GM21447 (cell line): ENCODE results near the gene FES.
"Not testable (repeated sequence)": the region's sequence is repeated elsewhere in the genome, so short reads cannot be mapped to it uniquely, and the experiment has no call there.

Experiments
- ATAC-seq: cut with Tn5 transposase; IDR thresholded peaks from one replicate; pipeline ENCODE4 v1.9.1; 2021; ENCODE audit not compliant: unreplicated experiment

The FES gene

GRCh38 chr15:90928106-90928505, 43.8 kb downstream of the FES start:
- not testable (repeated sequence) for ATAC-seq

DNA sequence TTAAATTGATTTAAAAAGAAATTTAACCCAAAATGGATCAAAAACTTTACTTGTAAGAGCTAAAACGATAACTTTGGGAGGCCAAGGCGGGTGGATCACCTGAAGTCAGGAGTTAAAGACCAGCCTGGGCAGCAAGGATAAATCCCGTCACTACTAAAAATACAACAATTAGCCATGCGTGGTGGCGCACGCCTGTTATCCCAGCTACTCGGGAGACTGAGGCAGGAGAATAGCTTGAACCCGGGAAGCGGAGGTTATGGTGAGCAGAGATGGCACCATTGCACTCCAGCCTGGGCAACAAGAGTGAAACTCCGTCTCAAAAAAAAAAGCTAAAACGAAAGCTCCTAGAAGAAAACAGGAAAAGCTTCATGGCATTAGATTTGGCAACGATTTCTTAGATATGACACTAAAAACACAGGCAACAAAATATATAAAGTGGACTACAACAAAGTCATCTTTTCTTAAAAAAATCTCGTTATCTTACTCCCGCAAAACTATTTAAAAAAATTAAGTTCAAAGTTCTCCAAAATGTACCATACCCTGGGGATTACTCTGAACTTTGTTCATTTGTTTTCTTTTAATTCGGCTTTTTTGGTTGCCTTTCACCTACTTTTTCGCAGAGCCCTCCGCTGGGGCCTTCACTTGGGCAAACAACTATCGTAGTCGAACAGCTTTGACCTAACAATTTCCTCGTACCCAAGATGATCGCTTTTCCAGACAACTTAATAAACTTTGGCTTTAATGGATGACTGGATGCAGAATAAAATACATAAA, 45.1 kb downstream of the FES start:
- ATAC-seq = no peak

DNA sequence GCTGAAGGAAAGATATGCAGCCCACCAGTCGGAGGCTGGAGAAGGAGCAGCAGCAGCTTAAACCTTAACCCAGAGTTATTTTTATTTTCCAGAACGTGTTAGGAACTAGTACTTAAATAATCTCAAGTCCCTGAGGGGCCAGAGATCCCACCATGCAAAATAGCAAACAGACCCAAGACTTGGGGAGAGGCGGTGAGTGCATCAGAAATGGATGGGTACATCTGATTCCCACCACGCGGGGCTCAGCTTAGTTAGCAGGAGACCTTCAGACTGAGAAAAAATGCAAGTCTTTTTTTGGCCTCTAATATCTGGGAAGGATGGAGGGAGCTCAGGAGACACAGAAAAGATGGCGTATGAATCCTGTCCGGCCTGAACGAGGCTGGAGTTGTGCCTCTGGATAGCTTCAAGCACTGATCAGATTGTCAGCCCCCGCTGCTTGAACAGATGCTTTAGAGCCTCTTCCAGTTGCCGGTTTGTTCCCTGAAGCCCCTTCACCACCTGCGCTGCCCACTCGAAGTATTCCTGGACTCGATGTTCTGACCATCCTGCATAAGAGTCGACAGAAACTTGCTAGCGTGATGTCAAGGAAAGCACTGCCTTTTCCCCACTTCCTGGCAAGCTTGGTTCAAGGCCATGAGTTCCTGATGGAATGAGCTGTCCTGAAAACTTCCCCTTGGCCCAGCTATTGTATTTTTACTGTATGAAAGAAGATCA, 46.7 kb downstream of the FES start:
- no peak for ATAC-seq

DNA sequence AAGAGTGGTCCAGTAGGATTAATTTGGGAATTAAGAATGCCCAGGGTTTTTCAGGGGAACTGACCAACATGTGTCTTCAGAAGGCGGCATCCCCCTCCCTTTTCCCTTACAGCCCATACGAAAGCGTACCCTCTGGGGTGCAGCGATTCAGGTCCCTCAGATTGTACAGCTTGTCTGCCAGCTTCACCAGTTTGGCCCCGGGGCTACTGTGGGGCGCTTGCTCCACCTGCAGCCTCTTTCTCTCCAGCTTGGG, 47.2 kb downstream of the FES start:
- no peak for ATAC-seq

DNA sequence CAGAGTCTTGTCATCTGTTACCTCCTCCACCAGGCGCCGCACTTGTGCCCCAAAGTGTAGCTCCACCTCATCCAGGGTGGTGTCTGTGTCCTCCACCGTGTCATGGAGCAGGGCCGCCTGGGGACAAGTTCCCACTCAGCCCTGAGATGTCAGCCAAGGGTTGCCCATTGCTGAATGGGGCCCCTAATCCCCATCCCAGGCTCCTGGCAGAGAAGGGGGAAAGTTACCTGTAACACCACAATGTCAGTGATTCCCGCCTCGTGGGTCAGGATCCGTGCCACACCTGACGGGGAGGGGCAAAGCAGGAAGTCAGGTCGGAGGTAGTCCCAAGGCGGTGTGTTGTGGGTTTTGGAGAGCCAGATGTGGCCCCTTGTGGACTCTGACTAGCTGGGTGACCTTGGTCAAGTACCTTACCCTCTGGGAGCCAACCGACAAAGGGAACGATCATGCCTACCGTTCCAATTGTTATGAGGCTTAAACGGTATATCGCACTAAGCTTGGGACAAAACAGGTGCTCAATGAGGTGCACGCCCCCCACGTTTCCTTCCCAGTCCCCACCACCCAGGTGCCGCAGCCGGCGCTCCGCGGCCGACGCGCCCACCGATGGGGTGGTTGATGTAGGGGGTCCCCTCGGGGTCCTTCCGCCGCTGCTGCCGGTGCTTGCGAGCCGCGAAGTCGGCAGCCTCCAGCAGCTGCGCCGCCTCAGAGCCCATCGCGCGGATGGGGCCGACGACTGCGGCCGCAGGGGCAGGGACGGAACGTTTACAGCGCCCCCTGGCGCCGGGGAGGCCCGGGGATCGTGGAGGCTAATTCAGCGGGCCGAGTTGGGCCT, 47.7 kb downstream of the FES start, which contains the start of gene HDDC3:
Gene HDDC3, minus strand, starts transcription at position 722 of the 832 bp plus-strand sequence. Its CDS starts 9 bp downstream, at position 713.
- peak; percentile 49 for ATAC-seq

DNA sequence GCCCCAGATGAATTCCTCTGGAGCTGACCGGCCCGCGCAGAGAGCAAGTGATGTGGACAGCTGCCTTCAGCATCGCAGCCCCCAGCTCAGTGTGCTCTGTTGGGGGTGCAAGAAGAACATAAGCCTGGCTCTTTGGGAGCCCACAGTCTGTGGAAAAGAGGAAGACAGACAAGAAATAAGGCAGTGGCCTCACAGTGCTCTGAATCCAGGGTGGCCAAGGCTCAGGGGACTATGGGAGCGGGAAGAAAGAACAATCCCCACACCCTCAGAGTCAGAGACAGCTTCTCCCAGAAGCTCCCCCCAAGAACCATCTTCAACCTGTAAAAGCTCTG, 48.3 kb downstream of the FES start:
- no peak for ATAC-seq

DNA sequence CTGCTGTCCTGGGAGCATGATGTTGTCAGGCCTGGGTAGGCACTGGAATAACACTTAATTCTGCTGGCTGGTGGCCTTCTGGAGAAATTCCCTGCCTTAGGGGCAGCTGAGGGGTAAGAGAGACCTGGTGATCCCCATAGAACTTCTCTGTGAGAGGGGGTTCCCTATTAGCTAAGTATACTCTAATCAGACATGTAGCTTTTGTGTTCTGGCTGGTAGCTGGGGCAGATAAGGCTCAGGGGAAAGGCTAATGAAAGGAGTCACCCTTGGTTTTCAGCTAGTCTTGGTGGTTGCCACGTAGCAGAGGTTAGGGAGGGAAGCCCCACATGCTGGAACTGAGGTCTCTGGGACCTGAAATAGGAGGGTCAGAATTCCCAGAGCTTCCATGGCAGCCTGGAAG, 49.0 kb downstream of the FES start:
- ATAC-seq = no peak

DNA sequence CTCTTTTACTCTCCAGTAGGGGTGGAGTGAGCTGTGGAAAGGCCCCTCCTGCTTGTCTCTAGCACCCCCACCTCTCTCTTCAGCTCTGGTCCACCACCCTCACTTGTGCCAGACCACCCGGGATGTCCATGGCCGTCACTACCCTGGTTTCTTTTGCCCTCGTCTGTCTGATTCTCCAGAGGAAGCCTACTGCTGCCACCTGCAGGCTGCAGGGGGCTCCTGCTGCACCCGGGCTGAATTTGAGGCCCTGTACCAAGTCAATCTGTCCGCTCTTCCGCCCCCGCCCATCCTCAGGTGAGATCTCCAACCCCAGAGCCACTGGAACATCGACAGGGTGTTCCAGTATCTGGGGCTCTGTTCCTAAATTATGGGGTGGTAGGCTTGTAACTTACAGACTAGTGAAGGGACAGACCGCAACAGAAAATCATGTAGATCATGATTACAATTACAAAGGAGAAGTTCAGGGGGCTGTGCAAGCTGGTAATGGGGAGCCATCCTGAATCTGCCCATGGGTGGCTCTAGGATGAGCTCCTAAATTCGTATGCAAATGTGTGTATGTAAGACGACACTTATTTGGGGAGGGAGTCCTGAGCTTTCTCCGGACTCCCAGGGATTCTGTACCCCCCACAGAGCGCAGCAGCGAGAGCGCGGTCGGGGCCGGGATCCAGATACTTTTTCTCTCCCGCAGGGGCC, 50.1 kb downstream of the FES start:
- peak; percentile 29 for ATAC-seq

DNA sequence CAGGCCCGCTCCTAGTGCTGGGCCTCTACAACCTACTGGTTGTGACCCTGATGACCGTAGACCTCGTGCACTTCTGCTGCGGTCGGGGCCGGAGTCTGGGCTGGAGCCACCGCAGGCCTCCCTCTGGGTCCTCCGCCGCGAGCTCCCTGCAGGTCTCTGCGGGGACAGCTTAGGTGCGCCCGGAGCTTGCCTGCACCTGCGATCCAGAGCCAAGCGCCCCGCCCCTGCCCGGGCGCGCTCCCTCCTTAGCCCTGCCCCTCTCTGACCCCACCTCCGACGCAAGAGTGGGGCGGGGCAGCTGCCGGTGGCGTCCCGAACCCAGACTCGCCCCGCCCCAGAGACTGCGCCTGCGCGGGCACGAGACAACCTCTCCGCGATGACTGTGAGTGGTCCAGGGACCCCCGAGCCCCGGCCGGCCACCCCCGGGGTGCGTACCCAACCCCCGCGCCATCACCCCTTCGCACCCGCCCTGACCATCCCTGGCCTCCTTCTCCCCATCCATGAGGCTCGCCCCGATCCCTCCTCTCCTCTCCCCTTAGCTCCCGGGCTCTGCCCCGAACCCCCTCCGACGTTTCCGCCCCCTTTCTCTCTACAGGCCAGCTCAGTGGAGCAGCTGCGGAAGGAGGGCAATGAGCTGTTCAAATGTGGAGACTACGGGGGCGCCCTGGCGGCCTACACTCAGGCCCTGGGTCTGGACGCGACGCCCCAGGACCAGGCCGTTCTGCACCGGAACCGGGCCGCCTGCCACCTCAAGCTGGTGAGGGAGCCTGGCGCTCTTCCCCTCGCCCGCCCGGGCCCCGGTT, 50.8 kb downstream of the FES start, which contains the start of gene UNC45A:
Gene UNC45A, plus strand, starts transcription at position 337 of the 803 bp plus-strand sequence. Its CDS starts 40 bp downstream, at position 377.
- ATAC-seq = peak; percentile 53

GRCh38 chr15:90936823-90937222, 52.5 kb downstream of the FES start:
- ATAC-seq = no peak

- ATAC-seq = no peak
Measured at GRCh38 chr15:90938261-90938660, 54.0 kb downstream of the FES start.

DNA sequence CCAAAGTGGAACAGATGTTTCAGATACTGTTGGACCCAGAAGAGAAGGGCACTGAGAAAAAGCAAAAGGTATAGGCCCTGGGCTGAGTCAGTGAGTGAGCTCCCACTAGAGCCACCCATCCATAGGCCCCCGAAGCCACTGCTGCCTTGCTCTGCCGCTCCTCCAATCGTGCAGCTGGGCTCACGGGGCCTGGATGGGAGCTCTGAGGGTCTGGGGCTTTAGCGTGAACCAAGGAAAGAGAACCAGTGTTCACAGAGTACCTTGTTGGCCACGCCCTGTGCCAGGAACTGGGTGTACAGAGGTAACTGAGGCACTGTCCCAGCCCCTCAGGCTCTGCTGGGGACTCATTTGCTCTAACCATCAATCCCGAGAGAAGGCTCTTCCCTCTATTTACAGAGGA, 55.5 kb downstream of the FES start:
- no peak for ATAC-seq

DNA sequence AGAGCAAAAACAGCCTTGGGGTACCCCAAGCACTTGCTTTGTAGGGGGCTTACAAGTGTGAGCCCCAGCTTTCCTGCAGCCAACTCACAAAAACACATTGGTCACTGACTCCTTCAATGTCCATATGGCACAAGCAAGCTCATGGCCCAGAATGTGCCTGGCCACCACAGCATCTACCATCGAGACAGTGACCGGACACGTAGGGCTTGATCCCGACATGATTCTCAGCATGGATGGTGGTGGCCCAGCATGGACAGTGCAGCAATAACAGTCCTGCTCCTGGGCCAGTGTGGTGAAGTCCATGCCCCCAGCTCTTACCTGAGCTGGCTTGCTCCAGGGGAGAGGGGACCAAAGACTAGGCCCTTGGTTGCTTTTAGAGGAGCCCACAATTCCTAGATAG, 56.7 kb downstream of the FES start:
- no peak for ATAC-seq

DNA sequence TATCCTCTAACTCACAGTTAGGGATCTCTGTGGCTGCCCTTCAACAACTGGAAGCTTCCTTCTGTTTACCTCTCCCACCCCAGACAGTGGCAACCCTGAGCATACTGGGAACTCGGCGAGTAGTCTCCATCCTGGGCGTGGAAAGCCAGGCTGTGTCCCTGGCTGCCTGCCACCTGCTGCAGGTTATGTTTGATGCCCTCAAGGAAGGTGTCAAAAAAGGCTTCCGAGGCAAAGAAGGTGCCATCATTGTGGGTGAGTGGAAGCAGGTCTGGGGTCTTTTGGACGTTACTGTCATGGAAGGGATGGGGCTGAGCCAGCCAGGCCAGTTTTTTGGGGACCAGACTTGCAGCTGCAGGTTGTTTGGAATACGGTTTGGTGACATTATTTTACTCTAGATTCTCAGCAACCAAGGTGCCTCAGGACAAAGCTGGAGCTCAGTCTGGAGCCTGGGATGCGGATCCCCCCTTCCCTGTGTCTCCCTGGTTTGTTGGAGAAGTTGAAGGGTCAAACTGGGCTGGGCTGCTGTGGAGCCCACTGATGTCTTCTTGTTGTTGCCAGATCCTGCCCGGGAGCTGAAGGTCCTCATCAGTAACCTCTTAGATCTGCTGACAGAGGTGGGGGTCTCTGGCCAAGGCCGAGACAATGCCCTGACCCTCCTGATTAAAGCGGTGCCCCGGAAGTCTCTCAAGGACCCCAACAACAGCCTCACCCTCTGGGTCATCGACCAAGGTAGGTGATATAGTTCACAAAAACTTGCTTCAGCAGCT, 58.2 kb downstream of the FES start:
- no peak for ATAC-seq

GRCh38 chr15:90945091-90945490, 60.8 kb downstream of the FES start:
- no peak for ATAC-seq
